ENCODE measurements around the gene GPC6. TPM values are rescaled to one million over a fixed set of nuclear protein-coding genes. Genes with fewer than 3 reads are reported as not detected.

Gene GPC6
- total and polyA plus RNA-seq, 2 donors (not counting 3 experiments of a cell fraction or from before 2014, with no cell fraction given): 0.01 TPM; not detected in 1

- no peaks in the 10 kb centered on the region for H4K20me1 ChIP-seq (replicated peaks; ENCODE audit: control insufficient read depth, extremely low read depth, insufficient read depth, low read length)
- FAIRE-seq: no peak
- no peaks in the 10 kb centered on the region for H3K79me2 ChIP-seq (ENCODE audit: control insufficient read depth, insufficient read depth, low read length)
- no peak overlapping the region for H2AFZ ChIP-seq (ENCODE audit: low read depth, low read length)
- H3K27me3 ChIP-seq (ENCODE audit: control insufficient read depth in 2 of 2, insufficient read depth in 2 of 2, low read length in 2 of 2): no peaks in the 10 kb centered on the region
- no peaks in the 10 kb centered on the region for H3K9me1 ChIP-seq (replicated peaks; ENCODE audit: control insufficient read depth, extremely low read depth, insufficient read depth, low read length)
- H3K4me3 ChIP-seq (replicated peaks in 1 of 3; ENCODE audit: insufficient read depth in 1 of 3, low read depth in 1 of 3, low read length in 3 of 3): no peak overlapping the region
- TF ChIP-seq EZH2 (IDR thresholded peaks at IDR 0.05; ENCODE audit: borderline replicate concordance, low read depth, low read length, severe bottlenecking) (no peak), POLR2A (IDR thresholded peaks at IDR 0.05; ENCODE audit: low read depth, low read length) (no peak), JUN (IDR thresholded peaks at IDR 0.05; ENCODE audit: borderline replicate concordance, insufficient read depth, insufficient read length, low read depth) (no peak), POLR2AphosphoS5 (IDR thresholded peaks at IDR 0.05; ENCODE audit: insufficient read depth, low read depth, low read length) (no peak), GATA2 (IDR thresholded peaks at IDR 0.05; ENCODE audit: insufficient read depth, insufficient read length, low read depth, low read length) (no peak), MAX (IDR thresholded peaks at IDR 0.05; ENCODE audit: insufficient read depth, insufficient read length) (no peak), MYC (IDR thresholded peaks at IDR 0.05; ENCODE audit: low read depth, low read length) (no peak), FOS (IDR thresholded peaks at IDR 0.05; ENCODE audit: borderline replicate concordance, insufficient read depth, low read length) (no peak), CTCF (IDR thresholded peaks at IDR 0.05; ENCODE audit: extremely low read depth in 1 of 2, insufficient read depth in 1 of 2, low read depth in 1 of 2, low read length in 2 of 2) (no peak)
- no peaks in the 10 kb centered on the region for H3K36me3 ChIP-seq (ENCODE audit: control insufficient read depth in 2 of 2, extremely low read depth in 1 of 2, insufficient read depth in 2 of 2, low read length in 2 of 2)
- no peak overlapping the region for H3K27ac ChIP-seq (ENCODE audit: insufficient read depth, low read depth, low read length)
- H3K4me2 ChIP-seq (ENCODE audit: insufficient read depth, low read length): no peak overlapping the region
- no peaks in the 10 kb centered on the region for H3K4me1 ChIP-seq (ENCODE audit: control insufficient read depth, extremely low read depth, insufficient read depth, low read length)
- intact Hi-C loops (cut with micrococcal nuclease): no loop called here
- ChIA-PET CTCF (no interaction called here), POLR2A (no interaction called here)
- H3K9ac ChIP-seq (replicated peaks; ENCODE audit: extremely low read depth, insufficient read depth, low read length): no peak overlapping the region
- no TSS peak for BruUV-seq (replicated peaks)
- peaks cover 5% of the 10 kb centered on the region for H3K9me3 ChIP-seq (replicated peaks; ENCODE audit: control insufficient read depth, insufficient read depth, low read length)
- DNase-seq (ENCODE audit: low read depth, low spot score): no peak
- dilution Hi-C loops (cut with MboI; ENCODE audit: extremely low pct_ligation_motif_present, low sequenced_read_pairs): no loop called here
Measured at GRCh38 chr13:93727211-93728141, 500.9 kb downstream of the GPC6 start.

Measured in endothelial cell of umbilical vein (primary cell).